Epithelial cell of prostate (primary cell): ENCODE measurements around the gene KCNQ5.

Experiments used
- DNase-seq: peaks from one replicate; pipeline ENCODE4 v3.0.0-alpha.2; 2011; ENCODE audit warnings: low read depth, low spot score
- H3K27ac ChIP-seq: fragments of 450-650 bp; 2 replicates; pipeline ENCODE4 v1.5.1; 2017; ENCODE audit warnings: mild to moderate bottlenecking

KCNQ5 gene

GRCh38 chr6:72636786-72637185 lies 14.9 kb downstream of the KCNQ5 start:
- no peak for DNase-seq
- H3K27ac ChIP-seq = no peak overlapping the region

- DNase-seq = no peak
These were observed 18.2 kb downstream of the KCNQ5 start for GRCh38 chr6:72639920-72640614.

GRCh38 chr6:72640615-72640930 lies 18.7 kb downstream of the KCNQ5 start:
- no peak for DNase-seq
- H3K27ac ChIP-seq = no peak overlapping the region

More at GRCh38 chr6:72639920-72640614, 18.2 kb downstream of the KCNQ5 start:
- no peak overlapping the region for H3K27ac ChIP-seq

- DNase-seq = no peak
- no peak overlapping the region for H3K27ac ChIP-seq
These were observed 20.6 kb downstream of the KCNQ5 start for GRCh38 chr6:72642435-72642834.

GRCh38 chr6:72643214-72643613 lies 21.4 kb downstream of the KCNQ5 start:
- DNase-seq = no peak

GRCh38 chr6:72646604-72647485 lies 25.0 kb downstream of the KCNQ5 start:
- peak overlapping the region; percentile 85 for H3K27ac ChIP-seq
- peak; percentile 46 for DNase-seq

More at GRCh38 chr6:72643214-72643613, 21.4 kb downstream of the KCNQ5 start:
- H3K27ac ChIP-seq = no peak overlapping the region

GRCh38 chr6:72647489-72647888 lies 25.6 kb downstream of the KCNQ5 start:
- H3K27ac ChIP-seq = peak overlapping the region; percentile 85
- DNase-seq = no peak

- H3K27ac ChIP-seq = peak overlapping the region; percentile 78
- DNase-seq = peak; percentile 48
These were observed 27.4 kb downstream of the KCNQ5 start for GRCh38 chr6:72649032-72649984.

GRCh38 chr6:72650081-72650745 lies 28.3 kb downstream of the KCNQ5 start:
- H3K27ac ChIP-seq = peak overlapping the region; percentile 78

GRCh38 chr6:72651174-72651573 lies 29.3 kb downstream of the KCNQ5 start:
- DNase-seq = no peak
- no peak overlapping the region for H3K27ac ChIP-seq

More at GRCh38 chr6:72650081-72650745, 28.3 kb downstream of the KCNQ5 start:
- DNase-seq = no peak

GRCh38 chr6:72651967-72652956 lies 30.4 kb downstream of the KCNQ5 start:
- H3K27ac ChIP-seq = no peak overlapping the region
- no peak for DNase-seq

GRCh38 chr6:72653026-72653425 lies 31.2 kb downstream of the KCNQ5 start:
- H3K27ac ChIP-seq = no peak overlapping the region
- DNase-seq = no peak

- no peak for DNase-seq
- no peak overlapping the region for H3K27ac ChIP-seq
These were observed 32.3 kb downstream of the KCNQ5 start for GRCh38 chr6:72654071-72654621.

- no peak overlapping the region for H3K27ac ChIP-seq
- DNase-seq = no peak
These were observed 35.7 kb downstream of the KCNQ5 start for GRCh38 chr6:72657407-72658197.

GRCh38 chr6:72659754-72660153 lies 37.9 kb downstream of the KCNQ5 start:
- DNase-seq = no peak

GRCh38 chr6:72661411-72661810 lies 39.5 kb downstream of the KCNQ5 start:
- H3K27ac ChIP-seq = no peak overlapping the region
- DNase-seq = no peak

More at GRCh38 chr6:72659754-72660153, 37.9 kb downstream of the KCNQ5 start:
- H3K27ac ChIP-seq = no peak overlapping the region

- no peak for DNase-seq
- H3K27ac ChIP-seq = no peak overlapping the region
These were observed 43.7 kb downstream of the KCNQ5 start for GRCh38 chr6:72665599-72665998.

- H3K27ac ChIP-seq = no peak overlapping the region
- no peak for DNase-seq
These were observed 47.5 kb downstream of the KCNQ5 start for GRCh38 chr6:72669324-72669723.
